Nephron (organoid): Measurements from ENCODE around the gene MGST3.

Experiments
- H3K27ac Mint-ChIP-seq, 3 experiments: 2 replicates each; pipeline ENCODE4 v1.8.0; 2020; ENCODE audit warnings: mixed read lengths in 3 of 3, mild to moderate bottlenecking in 2 of 3, moderate library complexity in 1 of 3
- H3K27me3 Mint-ChIP-seq: 2 replicates; pipeline ENCODE4 v1.8.0; 2021; ENCODE audit warnings: low read depth, mild to moderate bottlenecking, moderate library complexity, mixed read lengths
- H3K36me3 Mint-ChIP-seq: 2 replicates; pipeline ENCODE4 v1.8.0; 2020; ENCODE audit warnings: low read depth, mixed read lengths
- H3K4me1 Mint-ChIP-seq: 2 replicates; pipeline ENCODE4 v1.8.0; 2020; ENCODE audit warnings: mixed read lengths
- H3K4me3 Mint-ChIP-seq, 3 experiments: 2 replicates each; pipeline ENCODE4 v1.8.0; 2020; ENCODE audit warnings: mild to moderate bottlenecking in 3 of 3, mixed read lengths in 3 of 3, moderate library complexity in 2 of 3
- H3K9me3 Mint-ChIP-seq: 2 replicates; pipeline ENCODE4 v1.8.0; 2020; ENCODE audit warnings: mixed read lengths
- TF ChIP-seq, protein P1 (sequence below), 3 experiments: fragments of 200-600 bp; sonication (generic); IDR thresholded peaks; one replicate each; pipeline ENCODE4 v1.5.0; 2021; ENCODE audit warnings: antibody characterized with exemption in 3 of 3; ENCODE audit not compliant: unreplicated experiment in 3 of 3

The MGST3 gene

DNA sequence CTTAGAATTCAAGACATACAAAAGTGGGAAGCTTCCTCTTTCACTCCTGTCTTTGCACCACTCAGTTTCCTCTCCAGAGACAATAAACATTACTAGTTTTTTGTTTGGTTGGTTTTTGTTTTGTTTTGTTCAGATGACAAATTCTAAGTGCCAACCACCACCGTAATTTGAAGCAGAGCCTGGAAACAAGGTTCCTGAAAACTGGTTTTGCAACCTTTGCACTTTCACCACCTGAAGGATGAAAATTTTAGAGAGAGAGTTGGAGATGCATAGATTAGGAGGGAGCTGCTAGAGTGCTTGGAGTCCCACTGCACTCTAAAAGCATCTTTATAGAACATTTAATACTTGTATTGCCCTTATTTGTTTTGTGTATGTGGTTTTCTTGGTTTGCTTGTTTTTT is 20.2 kb upstream of the MGST3 start:
- H3K36me3 Mint-ChIP-seq: no peaks in the 10 kb centered on the region
- H3K27ac Mint-ChIP-seq: no peak overlapping the region
- H3K27me3 Mint-ChIP-seq: no peaks in the 10 kb centered on the region
- no peaks in the 10 kb centered on the region for H3K4me1 Mint-ChIP-seq
- TF ChIP-seq, protein P1, sequence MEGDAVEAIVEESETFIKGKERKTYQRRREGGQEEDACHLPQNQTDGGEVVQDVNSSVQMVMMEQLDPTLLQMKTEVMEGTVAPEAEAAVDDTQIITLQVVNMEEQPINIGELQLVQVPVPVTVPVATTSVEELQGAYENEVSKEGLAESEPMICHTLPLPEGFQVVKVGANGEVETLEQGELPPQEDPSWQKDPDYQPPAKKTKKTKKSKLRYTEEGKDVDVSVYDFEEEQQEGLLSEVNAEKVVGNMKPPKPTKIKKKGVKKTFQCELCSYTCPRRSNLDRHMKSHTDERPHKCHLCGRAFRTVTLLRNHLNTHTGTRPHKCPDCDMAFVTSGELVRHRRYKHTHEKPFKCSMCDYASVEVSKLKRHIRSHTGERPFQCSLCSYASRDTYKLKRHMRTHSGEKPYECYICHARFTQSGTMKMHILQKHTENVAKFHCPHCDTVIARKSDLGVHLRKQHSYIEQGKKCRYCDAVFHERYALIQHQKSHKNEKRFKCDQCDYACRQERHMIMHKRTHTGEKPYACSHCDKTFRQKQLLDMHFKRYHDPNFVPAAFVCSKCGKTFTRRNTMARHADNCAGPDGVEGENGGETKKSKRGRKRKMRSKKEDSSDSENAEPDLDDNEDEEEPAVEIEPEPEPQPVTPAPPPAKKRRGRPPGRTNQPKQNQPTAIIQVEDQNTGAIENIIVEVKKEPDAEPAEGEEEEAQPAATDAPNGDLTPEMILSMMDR (IDR thresholded peaks at IDR 0.05; ENCODE audit: unreplicated experiment in 3 of 3): no peak
- H3K9me3 Mint-ChIP-seq: no peaks in the 10 kb centered on the region
- H3K4me3 Mint-ChIP-seq: no peak overlapping the region

DNA sequence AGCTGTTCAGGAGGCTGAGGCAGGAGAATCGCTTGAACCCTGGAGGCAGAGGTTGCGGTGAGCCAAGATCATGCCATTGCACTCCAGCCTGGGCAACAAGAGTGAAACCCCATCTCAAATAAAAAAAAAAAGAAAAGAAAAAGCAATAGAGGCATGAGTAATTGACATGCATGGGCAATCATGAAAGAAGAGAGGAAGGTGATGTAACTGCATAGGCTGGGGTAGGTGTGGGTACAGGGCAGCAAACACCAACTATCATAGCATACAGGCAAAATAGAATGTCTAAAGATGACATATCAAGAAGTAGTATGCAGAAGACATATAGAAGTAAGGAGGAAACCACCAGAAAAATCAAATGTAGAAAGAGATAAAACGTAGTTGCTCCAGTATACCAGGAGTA is 19.0 kb upstream of the MGST3 start:
- Mint-ChIP-seq H3K27ac (no peak overlapping the region), H3K4me1 (no peaks in the 10 kb centered on the region), H3K9me3 (no peaks in the 10 kb centered on the region), H3K36me3 (no peaks in the 10 kb centered on the region), H3K27me3 (peaks cover under 1% of the 10 kb centered on the region), H3K4me3 (no peak overlapping the region)
- TF ChIP-seq, protein P1 (IDR thresholded peaks at IDR 0.05; ENCODE audit: unreplicated experiment in 3 of 3): no peak

DNA sequence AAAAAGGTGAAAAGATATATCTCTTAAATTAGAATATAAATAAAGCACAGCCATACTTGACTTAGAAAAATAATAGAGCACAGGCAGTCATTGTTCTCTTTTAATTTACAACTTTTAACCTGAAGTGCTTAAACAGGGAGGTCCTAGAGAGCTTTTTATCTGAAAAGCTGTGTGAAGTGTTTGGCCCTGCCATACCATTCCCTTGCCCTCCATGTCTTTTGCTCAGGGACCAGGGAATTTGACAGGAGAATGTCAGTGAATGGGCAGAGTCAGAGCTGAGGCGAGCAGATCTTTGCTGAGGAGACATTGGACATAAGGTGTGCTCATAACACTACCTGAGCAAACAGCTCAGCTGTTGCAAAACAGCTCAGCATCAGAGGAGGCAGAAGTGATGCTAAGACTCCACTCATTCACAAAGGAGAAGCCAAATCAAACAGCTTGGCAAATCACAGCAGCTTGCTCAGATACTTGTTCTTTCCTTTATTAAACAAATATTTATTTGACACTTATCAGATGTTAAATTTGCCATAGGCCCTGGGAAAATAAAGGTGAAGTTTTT is 14.9 kb upstream of the MGST3 start:
- Mint-ChIP-seq H3K4me3 (no peak overlapping the region), H3K9me3 (no peaks in the 10 kb centered on the region), H3K4me1 (no peaks in the 10 kb centered on the region), H3K27me3 (peaks cover 8% of the 10 kb centered on the region), H3K27ac (no peak overlapping the region), H3K36me3 (no peaks in the 10 kb centered on the region)
- TF ChIP-seq, protein P1 (IDR thresholded peaks at IDR 0.05; ENCODE audit: unreplicated experiment in 3 of 3): no peak

DNA sequence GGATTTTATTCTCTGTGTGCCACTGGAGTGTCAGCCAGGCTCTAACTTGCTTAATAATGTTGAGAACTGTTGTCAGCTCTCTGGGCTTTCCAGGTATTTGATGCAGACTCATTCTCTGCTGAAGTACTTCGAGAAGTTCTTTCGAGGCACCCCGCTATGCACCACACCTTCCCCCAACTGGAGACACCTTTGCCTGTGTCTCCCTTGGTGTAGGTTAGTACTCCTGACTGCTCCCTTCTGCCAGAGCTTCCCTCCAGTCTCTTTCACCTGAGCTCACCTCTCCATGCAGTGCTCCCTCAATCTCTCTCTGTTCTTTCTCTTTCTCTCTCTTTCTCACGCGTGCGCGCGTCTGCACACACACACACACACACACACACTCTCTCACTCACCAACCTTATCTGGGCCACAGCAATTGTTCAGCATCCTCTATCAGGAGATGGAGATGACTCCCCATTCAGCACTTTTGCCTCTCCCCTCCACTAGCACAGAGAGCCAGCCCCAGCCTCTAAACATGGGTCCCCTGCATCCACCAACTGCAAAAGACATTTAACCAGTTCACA is 14.0 kb upstream of the MGST3 start:
- TF ChIP-seq, protein P1 (IDR thresholded peaks at IDR 0.05; ENCODE audit: unreplicated experiment in 3 of 3): no peak
- H3K36me3 Mint-ChIP-seq: no peaks in the 10 kb centered on the region
- no peaks in the 10 kb centered on the region for H3K4me1 Mint-ChIP-seq
- peaks cover 8% of the 10 kb centered on the region for H3K27me3 Mint-ChIP-seq
- no peaks in the 10 kb centered on the region for H3K9me3 Mint-ChIP-seq
- no peak overlapping the region for H3K27ac Mint-ChIP-seq
- no peak overlapping the region for H3K4me3 Mint-ChIP-seq

DNA sequence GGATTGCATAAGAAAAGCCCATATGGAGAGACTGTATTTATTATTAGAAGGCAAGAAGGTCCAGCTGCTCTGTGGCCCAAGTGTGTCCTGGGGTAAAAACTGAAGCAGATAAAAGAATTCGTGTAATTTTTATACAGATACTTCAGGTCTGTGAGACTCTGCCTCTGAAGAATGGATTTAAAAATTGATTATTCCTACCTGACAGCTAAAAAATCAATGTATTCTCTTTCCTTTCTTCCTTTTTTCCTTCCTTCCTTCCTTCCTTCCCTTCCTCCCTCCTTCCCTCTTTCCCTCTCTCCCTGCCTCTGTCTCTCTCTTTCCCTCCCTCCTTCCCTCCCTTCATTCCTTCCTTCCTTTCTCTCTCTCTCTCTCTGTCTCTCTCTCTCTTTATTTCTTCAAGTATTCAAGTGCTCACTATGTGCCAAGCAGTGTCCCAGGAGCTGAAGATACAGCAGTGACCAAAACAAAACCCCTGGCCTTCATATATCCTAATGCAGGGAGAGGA is 11.3 kb upstream of the MGST3 start:
- no peak overlapping the region for H3K4me3 Mint-ChIP-seq
- no peak overlapping the region for H3K27ac Mint-ChIP-seq
- H3K36me3 Mint-ChIP-seq: no peaks in the 10 kb centered on the region
- H3K9me3 Mint-ChIP-seq: no peaks in the 10 kb centered on the region
- TF ChIP-seq, protein P1 (IDR thresholded peaks at IDR 0.05; ENCODE audit: unreplicated experiment in 3 of 3): no peak
- H3K27me3 Mint-ChIP-seq: peaks cover 8% of the 10 kb centered on the region
- H3K4me1 Mint-ChIP-seq: no peaks in the 10 kb centered on the region

DNA sequence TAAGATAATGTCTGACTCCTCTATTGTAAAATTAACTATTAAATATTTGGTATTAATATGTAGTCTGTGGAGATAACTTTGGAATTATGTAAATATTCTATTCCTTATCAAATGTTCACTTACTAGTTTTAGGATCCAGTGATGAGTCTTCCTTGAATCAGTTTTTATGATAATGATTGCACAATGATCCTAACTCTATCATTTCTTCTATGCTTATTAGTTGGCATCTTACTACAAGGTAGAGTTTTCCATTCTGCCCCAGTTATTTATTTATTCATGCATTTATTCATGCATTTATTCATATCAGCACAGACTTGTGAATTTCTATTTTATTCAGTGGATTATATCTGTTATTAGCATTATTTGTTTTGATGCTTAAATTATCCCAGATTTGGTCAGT is 7.4 kb upstream of the MGST3 start:
- H3K27me3 Mint-ChIP-seq: peaks cover 3% of the 10 kb centered on the region
- no peak overlapping the region for H3K4me3 Mint-ChIP-seq
- TF ChIP-seq, protein P1 (IDR thresholded peaks at IDR 0.05; ENCODE audit: unreplicated experiment in 3 of 3): no peak
- no peaks in the 10 kb centered on the region for H3K4me1 Mint-ChIP-seq
- H3K27ac Mint-ChIP-seq: no peak overlapping the region
- no peaks in the 10 kb centered on the region for H3K36me3 Mint-ChIP-seq
- H3K9me3 Mint-ChIP-seq: no peaks in the 10 kb centered on the region
